OCI-LY7 (cell line): ENCODE results near the gene RRM2. TPM values are rescaled to one million over a fixed set of nuclear protein-coding genes. Genes with fewer than 3 reads are reported as not detected.
A peak's percentile ranks its signal among the peaks of the same experiment; 100 is the strongest.

ENCODE experiments used
- BruUV-seq: library from RNA; stranded (reverse); fragments of 400-500 nt; replicated peaks from 2 replicates; lab custom pipeline; 2021; lab: Mats Ljungman, UMichigan
- CTCF ChIA-PET: fragments of 300-600 bp; sonication (Branson Sonifier 250); formaldehyde crosslinking; loops from one replicate; lab custom pipeline; 2022; ENCODE audit warnings: antibody characterized with exemption; ENCODE audit not compliant: unreplicated experiment; lab: Charles Lee
- POLR2A ChIA-PET: fragments of 300-600 bp; sonication (Branson Sonifier 250); formaldehyde crosslinking; loops from one replicate; lab custom pipeline; 2022; ENCODE audit warnings: antibody characterized with exemption; lab: Charles Lee
- DNase-seq: peaks from one replicate; pipeline ENCODE4 v3.0.0-alpha.2; 2015; ENCODE audit warnings: low spot score
- H2AFZ ChIP-seq: fragments of 200-600 bp; sonication (generic), shearing (Covaris generic); 2 replicates; pipeline ENCODE4 v1.6.1; 2014; ENCODE audit warnings: mild to moderate bottlenecking, antibody characterized with exemption, low read length, moderate library complexity
- H3K27ac ChIP-seq: fragments of 200-600 bp; sonication (generic); 2 replicates; pipeline ENCODE4 v1.5.1; 2014; ENCODE audit warnings: mixed run types, low read depth, mild to moderate bottlenecking, moderate library complexity, low read length, inconsistent platforms; ENCODE audit not compliant: poor library complexity, severe bottlenecking
- H3K36me3 ChIP-seq: fragments of 200-600 bp; sonication (generic); 2 replicates; pipeline ENCODE4 v1.6.1; 2014; ENCODE audit warnings: mild to moderate bottlenecking, antibody characterized with exemption, low read length, moderate library complexity, mixed read lengths; ENCODE audit not compliant: insufficient read depth
- H3K4me1 ChIP-seq: fragments of 200-600 bp; sonication (generic); 2 replicates; pipeline ENCODE4 v1.5.1; 2014; ENCODE audit warnings: mild to moderate bottlenecking, low read length; ENCODE audit not compliant: insufficient read depth, poor library complexity, severe bottlenecking
- H3K4me2 ChIP-seq: fragments of 200-600 bp; sonication (generic); 2 replicates; pipeline ENCODE4 v1.6.1; 2014; ENCODE audit warnings: mild to moderate bottlenecking, low read length
- H3K4me3 ChIP-seq: fragments of 200-600 bp; sonication (generic); 2 replicates; pipeline ENCODE4 v1.5.1; 2014; ENCODE audit warnings: mild to moderate bottlenecking, low read depth, low read length; ENCODE audit not compliant: poor library complexity, severe bottlenecking
- H3K79me2 ChIP-seq: fragments of 200-600 bp; sonication (generic); 2 replicates; pipeline ENCODE4 v1.6.1; 2016; ENCODE audit warnings: low read depth, mild to moderate bottlenecking, low read length, moderate library complexity, mixed read lengths; ENCODE audit not compliant: insufficient read depth
- H3K9me2 ChIP-seq: fragments of 200-600 bp; sonication (generic); 2 replicates; pipeline ENCODE4 v1.6.1; 2016; ENCODE audit warnings: mild to moderate bottlenecking, low read length, mixed read lengths; ENCODE audit not compliant: insufficient read depth
- H3K9me3 ChIP-seq: fragments of 200-600 bp; sonication (generic); 2 replicates; pipeline ENCODE4 v1.6.1; 2014; ENCODE audit warnings: mild to moderate bottlenecking, mixed run types, low read length, mixed read lengths
- H4K20me1 ChIP-seq: fragments of 200-600 bp; sonication (generic); 2 replicates; pipeline ENCODE4 v1.6.1; 2014; ENCODE audit warnings: mild to moderate bottlenecking, antibody characterized with exemption, low read length, moderate library complexity, mixed read lengths; ENCODE audit not compliant: insufficient read depth
- EZH2phosphoT487 ChIP-seq: fragments of 200-600 bp; sonication (generic); IDR thresholded peaks from 2 replicates; pipeline ENCODE4 v1.6.1; 2018; ENCODE audit warnings: low read depth, borderline replicate concordance, mild to moderate bottlenecking, mixed run types, antibody characterized with exemption, low read length, moderate library complexity, mixed read lengths
- intact Hi-C: fragments of 100-400 bp; cut with micrococcal nuclease; formaldehyde crosslinking; loops from one replicate; pipeline ENCODE4 v1.10.0; 2022; ENCODE audit not compliant: unreplicated experiment
- total RNA-seq, 2 experiments: library from RNA; depleted of rRNA in 1 of 2; stranded (reverse); fragments of >200 nt in 1 of 2; shearing (Covaris generic) in 1 of 2; gene quantifications; 2 replicates each; pipeline ENCODE4 v1.2.3, GENCODE V29; 2014 to 2022
- TF ChIP-seq, protein P1 (sequence below): fragments of 200-600 bp; sonication (generic); conservative IDR thresholded peaks from 2 replicates; pipeline ENCODE4 v1.5.1; 2014; ENCODE audit warnings: mild to moderate bottlenecking, antibody characterized with exemption, low read length, moderate library complexity, mixed read lengths

The RRM2 gene
- total RNA-seq, 2 experiments from 2014 or later: 222 to 324 TPM

DNA sequence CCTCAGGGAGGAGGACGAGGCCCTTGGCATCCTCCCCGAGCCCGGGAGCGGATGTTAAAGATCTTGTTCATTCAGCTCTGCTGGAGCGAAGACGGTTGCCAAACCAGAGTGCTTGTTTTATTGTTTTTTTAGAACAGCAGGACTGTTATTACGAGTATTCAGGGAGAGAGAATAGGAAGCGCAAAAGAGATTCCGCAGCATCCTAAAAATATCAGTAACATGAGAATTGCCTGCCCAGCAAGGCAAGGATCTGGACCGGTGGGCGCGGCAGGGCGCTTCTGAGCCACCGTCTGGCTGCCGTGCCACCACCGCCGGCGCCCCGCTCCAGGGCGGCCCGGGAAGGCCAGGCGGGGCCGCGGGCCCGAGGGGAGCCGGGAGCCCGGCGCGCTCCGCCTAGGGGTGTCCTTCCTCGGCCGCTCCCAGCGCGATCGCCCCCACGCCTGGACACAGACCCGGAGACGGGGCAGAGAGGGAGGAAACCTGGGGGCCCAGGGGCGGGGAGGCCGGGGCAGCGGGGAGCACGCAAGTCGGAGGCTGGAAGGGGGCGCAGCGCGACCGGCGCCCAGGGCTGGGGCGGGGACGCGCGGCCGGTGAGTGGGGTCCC is 43.2 kb upstream of the RRM2 start:
- H2AFZ ChIP-seq: no peak overlapping the region
- peak; percentile 31 for DNase-seq
- H3K9me3 ChIP-seq: no peaks in the 10 kb centered on the region
- H3K79me2 ChIP-seq: no peaks in the 10 kb centered on the region
- TF ChIP-seq, protein P1, sequence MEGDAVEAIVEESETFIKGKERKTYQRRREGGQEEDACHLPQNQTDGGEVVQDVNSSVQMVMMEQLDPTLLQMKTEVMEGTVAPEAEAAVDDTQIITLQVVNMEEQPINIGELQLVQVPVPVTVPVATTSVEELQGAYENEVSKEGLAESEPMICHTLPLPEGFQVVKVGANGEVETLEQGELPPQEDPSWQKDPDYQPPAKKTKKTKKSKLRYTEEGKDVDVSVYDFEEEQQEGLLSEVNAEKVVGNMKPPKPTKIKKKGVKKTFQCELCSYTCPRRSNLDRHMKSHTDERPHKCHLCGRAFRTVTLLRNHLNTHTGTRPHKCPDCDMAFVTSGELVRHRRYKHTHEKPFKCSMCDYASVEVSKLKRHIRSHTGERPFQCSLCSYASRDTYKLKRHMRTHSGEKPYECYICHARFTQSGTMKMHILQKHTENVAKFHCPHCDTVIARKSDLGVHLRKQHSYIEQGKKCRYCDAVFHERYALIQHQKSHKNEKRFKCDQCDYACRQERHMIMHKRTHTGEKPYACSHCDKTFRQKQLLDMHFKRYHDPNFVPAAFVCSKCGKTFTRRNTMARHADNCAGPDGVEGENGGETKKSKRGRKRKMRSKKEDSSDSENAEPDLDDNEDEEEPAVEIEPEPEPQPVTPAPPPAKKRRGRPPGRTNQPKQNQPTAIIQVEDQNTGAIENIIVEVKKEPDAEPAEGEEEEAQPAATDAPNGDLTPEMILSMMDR: no peak
- TF ChIP-seq EZH2phosphoT487: no peak
- no peak overlapping the region for H3K27ac ChIP-seq
- ChIA-PET CTCF (no interaction called here), POLR2A (interaction anchor here (1.0 kb wide), 1 partner anchor 37 kb away, joined by 3 read pairs; no protein-coding TSS in a partner anchor)
- H4K20me1 ChIP-seq: no peaks in the 10 kb centered on the region
- no peaks in the 10 kb centered on the region for H3K36me3 ChIP-seq
- H3K4me1 ChIP-seq: peaks cover 55% of the 10 kb centered on the region
- H3K9me2 ChIP-seq: no peaks in the 10 kb centered on the region
- no peak overlapping the region for H3K4me3 ChIP-seq
- intact Hi-C loops: no loop called here
- BruUV-seq: no TSS peak
- peak overlapping the region; percentile 30 for H3K4me2 ChIP-seq

DNA sequence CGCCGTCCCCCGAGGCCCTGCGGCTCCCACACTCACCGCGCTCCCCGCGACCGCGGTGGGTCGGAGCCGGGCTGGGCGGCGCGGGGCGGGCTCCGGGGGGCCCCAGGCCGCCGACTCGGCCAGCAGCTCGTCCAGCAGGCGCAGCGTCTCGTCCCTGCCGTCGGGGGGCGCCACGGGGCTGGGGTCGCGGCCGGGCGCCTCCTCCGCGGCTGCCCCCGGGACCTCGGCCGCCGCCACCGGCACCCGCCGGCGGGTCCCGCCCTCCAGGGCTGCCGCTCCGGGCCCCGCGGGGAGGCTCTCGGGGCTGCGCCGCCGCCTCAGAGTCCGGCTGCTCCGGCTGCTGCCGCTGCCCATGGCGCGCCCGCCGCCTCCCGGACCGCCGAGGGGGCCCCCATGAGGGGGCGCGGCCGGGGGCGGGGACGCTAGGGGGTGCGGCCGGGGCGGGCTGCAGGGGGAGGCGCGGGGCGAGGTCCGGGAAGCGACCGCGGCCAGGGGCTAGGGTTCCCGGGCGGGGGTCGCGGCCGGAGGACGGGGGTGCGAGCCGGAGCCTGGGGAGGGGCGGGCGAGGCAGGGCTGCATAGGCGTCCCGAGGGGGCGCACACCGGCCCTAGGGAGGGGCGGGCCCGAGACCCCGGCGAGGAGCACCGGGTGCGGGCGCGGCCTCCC is 42.5 kb upstream of the RRM2 start, which contains the start of gene CYS1:
Gene CYS1, minus strand, starts transcription at position 542 of the 666 bp plus-strand sequence. Its CDS starts 188 bp downstream, at position 354.
- Histone ChIP-seq H3K27ac (peak within 1 kb of the TSS; percentile 13), H3K9me2 (no peaks in the 10 kb centered on the region), H3K9me3 (no peaks in the 10 kb centered on the region), H3K79me2 (no peaks in the 10 kb centered on the region), H4K20me1 (no peaks in the 10 kb centered on the region), H3K36me3 (no peaks in the 10 kb centered on the region), H3K4me1 (peaks cover 58% of the 10 kb centered on the region), H3K4me2 (peak within 1 kb of the TSS; percentile 57), H3K4me3 (peak within 1 kb of the TSS; percentile 51), H2AFZ (peak within 1 kb of the TSS; percentile 56; the same call in 1 of the 2 replicates)
- ChIA-PET POLR2A (interaction anchor here (0.6 kb wide), 1 partner anchor 50 kb away, joined by 3 read pairs; no protein-coding TSS in a partner anchor), CTCF (no interaction called here)
- DNase-seq: peak; percentile 44
- intact Hi-C loops: no loop called here
- BruUV-seq: no TSS peak
- TF ChIP-seq, protein P1: no peak
- TF ChIP-seq EZH2phosphoT487: no peak
